HUES6 (cell line): ENCODE results near the gene PBX3.

Experiments used
- H3K27ac ChIP-seq: 2 replicates; pipeline ENCODE4 v1.7.0; 2013; ENCODE audit warnings: low read depth, mild to moderate bottlenecking, low read length, inconsistent platforms
- H3K27me3 ChIP-seq: 2 replicates; pipeline ENCODE4 v1.6.1; 2013; ENCODE audit warnings: low read length; ENCODE audit not compliant: control insufficient read depth, insufficient read depth
- H3K36me3 ChIP-seq: 2 replicates; pipeline ENCODE4 v1.6.1; 2013; ENCODE audit warnings: low read length; ENCODE audit not compliant: control insufficient read depth, insufficient read depth
- H3K4me1 ChIP-seq: 2 replicates; pipeline ENCODE4 v1.6.1; 2013; ENCODE audit warnings: low read length; ENCODE audit not compliant: control insufficient read depth, insufficient read depth
- H3K4me3 ChIP-seq: 2 replicates; pipeline ENCODE4 v1.5.1; 2013; ENCODE audit warnings: low read depth, low read length
- H3K9ac ChIP-seq: one replicate; pipeline ENCODE4 v1.6.1; 2013; ENCODE audit warnings: mild to moderate bottlenecking, low read length
- H3K9me3 ChIP-seq: 2 replicates; pipeline ENCODE4 v1.6.1; 2013; ENCODE audit warnings: low read depth, low read length; ENCODE audit not compliant: control insufficient read depth, insufficient read depth

PBX3 gene

DNA sequence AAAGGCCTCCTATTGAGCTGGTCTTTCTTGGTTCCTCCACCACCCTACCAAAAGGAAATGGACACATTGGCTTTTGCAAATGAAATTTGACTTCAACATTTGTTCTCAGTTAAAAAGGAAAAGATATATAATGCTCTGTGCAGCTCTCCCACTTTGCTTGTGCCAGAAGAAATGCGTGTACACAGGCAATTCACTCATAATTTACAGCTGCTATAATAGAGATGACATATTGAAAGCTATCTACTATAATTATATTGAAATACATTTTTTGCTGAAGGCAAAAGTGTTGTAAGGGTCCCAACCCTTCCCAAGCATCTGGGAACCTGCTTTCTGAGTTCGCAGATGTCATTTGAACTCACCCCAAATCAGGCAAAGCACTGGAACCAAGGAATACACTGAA lies 173.2 kb downstream of the PBX3 start:
- no peaks in the 10 kb centered on the region for H3K4me1 ChIP-seq
- no peak overlapping the region for H3K27ac ChIP-seq
- H3K36me3 ChIP-seq = peaks cover 4% of the 10 kb centered on the region; the same call in 1 of the 2 replicates
- H3K9me3 ChIP-seq = no peaks in the 10 kb centered on the region
- H3K27me3 ChIP-seq = no peaks in the 10 kb centered on the region
- H3K4me3 ChIP-seq = no peak overlapping the region
- no peak overlapping the region for H3K9ac ChIP-seq

DNA sequence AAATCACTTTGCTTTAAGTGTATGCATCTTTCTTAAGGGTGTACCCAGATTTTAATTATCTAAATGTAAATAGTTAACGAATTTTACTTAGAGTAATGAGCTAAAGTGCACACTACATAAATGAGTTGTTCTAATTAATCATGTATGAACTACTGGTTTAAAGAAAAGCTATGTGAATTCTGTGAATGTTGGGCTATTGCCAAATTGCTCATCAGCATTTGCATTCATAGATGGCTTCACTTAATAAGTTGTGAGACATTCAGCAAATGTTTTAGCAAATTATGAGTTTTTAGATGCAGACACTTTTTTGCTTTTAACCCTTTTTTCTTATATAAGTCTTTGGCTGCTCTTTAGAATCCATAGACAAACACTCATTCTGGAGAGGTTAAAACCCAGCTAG lies 175.7 kb downstream of the PBX3 start:
- H3K9ac ChIP-seq = no peak overlapping the region
- H3K4me1 ChIP-seq = no peaks in the 10 kb centered on the region
- no peaks in the 10 kb centered on the region for H3K9me3 ChIP-seq
- no peak overlapping the region for H3K27ac ChIP-seq
- H3K27me3 ChIP-seq = no peaks in the 10 kb centered on the region
- no peaks in the 10 kb centered on the region for H3K36me3 ChIP-seq
- H3K4me3 ChIP-seq = no peak overlapping the region

DNA sequence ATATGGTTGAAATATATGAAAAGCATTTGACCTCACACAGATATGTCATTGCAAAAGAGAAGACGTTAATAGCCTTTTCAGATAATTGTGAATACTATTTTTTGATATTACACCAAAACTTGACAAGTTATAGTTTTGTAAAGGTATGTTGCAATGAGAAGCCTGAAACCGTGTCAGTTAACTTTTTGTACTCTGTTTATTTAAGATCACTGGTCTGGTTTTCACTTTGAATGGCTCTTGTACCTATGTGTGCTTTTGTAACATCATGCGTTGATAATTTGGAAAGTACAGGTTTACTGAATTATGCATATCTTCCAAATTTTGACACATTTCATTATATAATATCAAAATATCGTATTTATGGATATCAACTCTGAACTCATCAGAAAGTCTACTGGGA lies 177.2 kb downstream of the PBX3 start:
- no peaks in the 10 kb centered on the region for H3K9me3 ChIP-seq
- no peak overlapping the region for H3K27ac ChIP-seq
- H3K36me3 ChIP-seq = no peaks in the 10 kb centered on the region

DNA sequence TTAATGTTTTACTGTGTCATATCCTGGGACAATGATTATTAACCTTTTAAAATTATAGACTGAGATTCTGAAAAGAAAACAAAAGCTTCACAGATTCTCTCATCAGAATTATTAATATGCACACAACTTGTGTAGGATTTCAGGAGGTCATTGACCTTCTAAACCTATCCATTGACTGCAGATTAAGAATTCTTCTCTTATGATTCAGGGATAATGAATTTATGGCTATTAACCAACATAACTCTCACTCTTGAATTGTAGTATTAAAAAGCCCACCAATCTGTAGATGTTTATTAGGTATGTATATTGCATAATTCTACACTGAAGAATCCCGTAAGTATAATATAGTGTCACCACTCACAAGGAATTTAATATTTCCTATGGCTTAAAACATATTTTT lies 179.8 kb downstream of the PBX3 start:
- 0 out of 2 replicates have a peak, but pooled peaks cover 3% of the 10 kb centered on the region for H3K36me3 ChIP-seq
- H3K4me1 ChIP-seq = peaks cover 9% of the 10 kb centered on the region

More for the DNA sequence above, 177.2 kb downstream of the PBX3 start:
- H3K4me3 ChIP-seq = no peak overlapping the region
- H3K9ac ChIP-seq = no peak overlapping the region
- 0 out of 2 replicates have a peak, but pooled peaks cover 2% of the 10 kb centered on the region for H3K4me1 ChIP-seq
- no peaks in the 10 kb centered on the region for H3K27me3 ChIP-seq

DNA sequence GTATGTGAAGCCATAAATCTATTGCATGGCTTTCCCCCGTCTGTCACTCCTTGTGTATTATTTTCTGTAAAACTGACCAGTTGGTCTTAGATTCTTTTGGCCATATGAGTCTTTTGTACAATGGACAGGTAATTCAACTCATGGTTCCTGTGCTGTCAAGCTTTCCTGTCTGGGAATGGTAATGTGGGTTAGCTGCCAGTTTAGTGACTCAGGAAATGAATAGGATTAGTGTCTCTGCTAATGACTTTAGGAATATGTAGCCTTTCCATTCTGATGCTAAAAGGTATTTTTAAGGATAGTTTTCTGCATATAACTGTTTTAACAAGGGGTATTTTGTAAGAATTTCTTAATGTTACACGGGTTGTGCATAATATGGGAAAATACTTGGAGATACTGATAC lies 182.7 kb downstream of the PBX3 start:
- Histone ChIP-seq H3K9me3 (no peaks in the 10 kb centered on the region), H3K27ac (no peak overlapping the region), H3K36me3 (peaks cover 9% of the 10 kb centered on the region; the same call in 1 of the 2 replicates), H3K9ac (no peak overlapping the region), H3K27me3 (no peaks in the 10 kb centered on the region), H3K4me3 (no peak overlapping the region), H3K4me1 (peaks cover 9% of the 10 kb centered on the region)

More for the DNA sequence above, 179.8 kb downstream of the PBX3 start:
- H3K9ac ChIP-seq = no peak overlapping the region
- no peak overlapping the region for H3K27ac ChIP-seq
- H3K9me3 ChIP-seq = no peaks in the 10 kb centered on the region
- H3K4me3 ChIP-seq = no peak overlapping the region
- no peaks in the 10 kb centered on the region for H3K27me3 ChIP-seq

DNA sequence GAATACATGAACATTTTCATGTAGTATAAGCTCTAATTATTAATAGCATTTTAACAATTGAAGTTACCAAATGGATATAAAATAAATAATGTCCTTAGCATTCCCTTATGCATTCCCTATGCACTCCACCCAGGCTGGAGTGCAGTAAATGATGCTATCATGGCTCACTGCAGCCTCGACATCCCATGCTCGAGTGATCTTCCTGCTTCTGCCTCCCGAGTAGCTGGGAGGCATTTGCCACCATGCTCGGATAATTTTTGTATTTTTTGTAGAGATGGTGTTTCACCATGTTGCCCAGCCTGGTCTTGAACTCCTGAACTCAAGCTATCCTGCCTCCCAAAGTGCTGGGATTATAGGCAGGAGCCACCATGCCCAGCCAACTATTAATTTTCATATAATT lies 184.0 kb downstream of the PBX3 start:
- no peaks in the 10 kb centered on the region for H3K9me3 ChIP-seq
- no peaks in the 10 kb centered on the region for H3K27me3 ChIP-seq
- peaks cover 19% of the 10 kb centered on the region for H3K36me3 ChIP-seq
- H3K4me3 ChIP-seq = no peak overlapping the region
- H3K4me1 ChIP-seq = peaks cover 9% of the 10 kb centered on the region
- no peak overlapping the region for H3K9ac ChIP-seq
- H3K27ac ChIP-seq = no peak overlapping the region

DNA sequence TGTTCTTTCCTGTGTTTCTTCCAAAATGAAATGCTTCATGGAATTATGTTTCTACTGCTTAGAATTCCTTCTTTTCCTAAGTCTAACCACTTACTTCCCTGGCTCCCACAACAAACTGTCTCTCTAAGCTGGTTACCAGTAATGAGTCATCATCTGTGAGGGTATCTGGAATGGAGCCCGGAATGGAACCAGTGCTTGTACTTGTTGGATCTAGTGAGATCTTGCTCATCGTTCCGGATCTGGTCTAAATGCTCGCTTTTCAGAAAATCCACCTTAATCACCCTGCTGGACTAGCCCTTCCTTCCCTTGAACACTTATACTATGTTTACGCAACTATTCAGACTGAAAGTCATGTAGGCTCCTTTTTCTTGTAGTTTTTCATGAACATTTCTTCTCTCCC lies 184.8 kb downstream of the PBX3 start:
- Histone ChIP-seq H3K4me3 (no peak overlapping the region), H3K9me3 (no peaks in the 10 kb centered on the region), H3K4me1 (peaks cover 9% of the 10 kb centered on the region), H3K9ac (no peak overlapping the region), H3K27ac (no peak overlapping the region), H3K27me3 (no peaks in the 10 kb centered on the region), H3K36me3 (peaks cover 27% of the 10 kb centered on the region)

DNA sequence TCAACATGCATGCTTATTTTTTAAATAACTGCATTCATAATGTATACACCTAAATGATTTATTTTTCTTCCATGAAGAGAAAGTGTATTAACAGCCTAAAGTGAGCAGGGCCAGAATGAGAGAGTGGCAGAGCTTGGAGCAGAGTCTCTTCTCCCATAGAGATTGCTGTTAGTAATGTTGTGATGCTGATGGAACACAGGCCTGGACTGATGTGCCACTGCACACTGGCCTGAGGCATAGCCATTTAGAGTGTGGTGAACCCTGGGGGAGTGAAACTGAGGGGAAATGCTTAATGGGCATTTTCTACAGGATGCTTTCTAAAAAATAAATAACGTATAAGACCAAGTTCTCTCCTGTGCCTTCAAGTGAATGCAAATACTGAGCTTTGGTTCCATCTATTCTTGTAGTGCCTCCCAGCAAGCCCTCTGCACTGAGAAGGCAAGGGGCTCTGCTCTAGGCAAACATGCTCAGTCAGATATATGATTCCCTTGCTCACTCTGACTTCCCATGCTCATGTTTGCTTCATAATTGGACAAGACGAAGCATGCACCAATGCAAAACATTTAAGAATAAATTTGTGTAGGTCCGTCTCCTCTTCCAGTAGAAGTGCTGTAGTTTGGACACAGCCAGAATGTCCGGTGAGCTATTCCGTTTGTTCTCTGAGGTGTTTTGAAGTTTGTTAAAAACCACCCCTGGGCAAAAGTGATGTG lies 185.7 kb downstream of the PBX3 start:
- H3K27me3 ChIP-seq = no peaks in the 10 kb centered on the region
- no peaks in the 10 kb centered on the region for H3K9me3 ChIP-seq
- H3K4me1 ChIP-seq = peaks cover 9% of the 10 kb centered on the region
- no peak overlapping the region for H3K9ac ChIP-seq
- no peak overlapping the region for H3K27ac ChIP-seq
- H3K4me3 ChIP-seq = no peak overlapping the region
- H3K36me3 ChIP-seq = peaks cover 27% of the 10 kb centered on the region

DNA sequence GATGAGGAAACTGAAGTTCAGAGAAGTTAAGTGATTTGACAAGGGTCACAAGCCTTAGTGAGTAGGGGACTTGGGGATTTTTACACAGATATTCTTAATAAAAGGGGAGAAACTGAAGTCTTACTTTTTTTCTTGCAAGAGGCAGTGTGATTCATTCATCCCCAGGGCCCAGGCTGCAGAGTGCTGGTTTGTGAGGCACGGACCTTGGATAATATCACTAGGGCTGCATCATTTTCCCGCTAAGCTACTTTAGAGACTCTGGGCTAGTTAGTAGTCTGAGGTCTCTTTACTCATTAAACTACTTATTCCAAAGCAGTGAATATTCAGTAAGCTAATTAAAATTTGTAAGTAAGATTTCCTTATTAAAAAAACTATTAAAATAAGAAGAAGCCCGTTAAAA lies 195.0 kb downstream of the PBX3 start:
- Histone ChIP-seq H3K4me3 (no peak overlapping the region), H3K27ac (no peak overlapping the region), H3K9ac (no peak overlapping the region), H3K9me3 (peaks cover 7% of the 10 kb centered on the region), H3K4me1 (no peaks in the 10 kb centered on the region), H3K27me3 (no peaks in the 10 kb centered on the region), H3K36me3 (peaks cover 24% of the 10 kb centered on the region)

DNA sequence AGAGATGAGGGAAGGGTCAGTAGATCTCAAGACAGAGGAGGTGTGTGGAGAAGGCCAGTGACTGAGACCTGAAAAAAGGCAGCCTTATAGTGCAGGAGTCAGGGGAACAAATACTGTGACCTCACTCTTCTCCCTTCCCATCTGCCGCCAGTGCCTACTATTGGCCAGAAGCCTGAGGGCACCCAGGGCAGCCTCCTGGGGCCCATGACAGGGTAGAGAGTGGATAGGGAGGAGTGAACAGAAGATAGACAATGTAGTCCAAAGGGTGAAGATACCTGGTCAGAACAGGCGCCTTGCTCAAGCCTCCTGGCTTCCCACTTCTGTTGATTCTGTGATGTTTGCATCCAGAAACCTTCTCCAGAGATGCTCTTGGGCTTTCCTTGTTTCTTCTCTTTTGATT lies 196.7 kb downstream of the PBX3 start:
- peaks cover 7% of the 10 kb centered on the region for H3K9me3 ChIP-seq
- H3K27me3 ChIP-seq = no peaks in the 10 kb centered on the region
- H3K4me3 ChIP-seq = no peak overlapping the region
- no peak overlapping the region for H3K27ac ChIP-seq
- H3K4me1 ChIP-seq = 0 out of 2 replicates have a peak, but pooled peaks cover under 1% of the 10 kb centered on the region
- no peak overlapping the region for H3K9ac ChIP-seq
- H3K36me3 ChIP-seq = peaks cover 19% of the 10 kb centered on the region

DNA sequence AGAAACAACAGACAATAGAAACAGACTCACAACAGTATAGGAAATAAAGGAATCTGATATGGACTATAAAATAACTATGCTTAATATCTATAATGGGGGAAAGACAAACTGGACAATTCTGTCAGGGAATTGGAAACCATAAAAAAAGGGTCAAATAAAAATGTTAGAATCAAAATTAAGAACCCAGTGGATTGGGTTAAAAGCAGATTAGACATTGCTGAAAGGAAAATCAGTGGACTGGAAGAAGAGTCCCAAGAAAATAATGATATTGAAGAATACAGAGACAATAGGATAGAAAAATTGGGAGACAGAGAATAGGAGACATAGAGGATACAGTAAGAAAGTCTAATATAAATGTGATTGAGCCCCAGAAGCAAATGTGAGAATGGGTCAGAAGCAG lies 199.2 kb downstream of the PBX3 start:
- H3K4me1 ChIP-seq = peaks cover 14% of the 10 kb centered on the region
- H3K9me3 ChIP-seq = peaks cover 7% of the 10 kb centered on the region
- H3K36me3 ChIP-seq = peaks cover 12% of the 10 kb centered on the region
- H3K4me3 ChIP-seq = no peak overlapping the region
- no peaks in the 10 kb centered on the region for H3K27me3 ChIP-seq
- H3K9ac ChIP-seq = no peak overlapping the region
- no peak overlapping the region for H3K27ac ChIP-seq
